ENCODE measurements around the gene STK39. TPM values are rescaled to one million over a fixed set of nuclear protein-coding genes. Genes with fewer than 3 reads are reported as not detected.
A peak's percentile ranks its signal among the peaks of the same experiment; 100 is the strongest.

The STK39 gene
- total and polyA plus RNA-seq, 9 of the 15 experiments (the other 6 are each of a cell fraction or from before 2014, with no cell fraction given), result 0.19 to 0.76 (median 0.51) TPM

GRCh38 chr2:168118733-168119514 lies 128.5 kb downstream of the STK39 start:
- FAIRE-seq (peak; percentile 94), DNase-seq (ENCODE audit: extremely low read depth in 1 of 4, low spot score in 3 of 4) (peak; percentile 32 to 76 (median 34)), ATAC-seq (peak; percentile 94)
- Histone ChIP-seq H3K4me1 (replicated peaks in 1 of 2; ENCODE audit: control insufficient read depth in 2 of 2, insufficient read depth in 2 of 2, low read length in 2 of 2) (no peaks in the 10 kb centered on the region), H3K36me3 (ENCODE audit: control insufficient read depth, insufficient read depth, low read length) (no peaks in the 10 kb centered on the region), H4K20me1 (replicated peaks; ENCODE audit: control insufficient read depth, insufficient read depth, low read length) (no peaks in the 10 kb centered on the region), H3K79me2 (ENCODE audit: control insufficient read depth, insufficient read depth, low read length) (no peaks in the 10 kb centered on the region), H3K27me3 (ENCODE audit: control insufficient read depth in 2 of 2, insufficient read depth in 2 of 2, low read length in 2 of 2) (0 out of 5 replicates have a peak, but pooled peaks cover 0 to 3% of the 10 kb centered on the region in 2 experiments), H3K4me2 (ENCODE audit: insufficient read depth, low read length) (no peak overlapping the region), H3K9me1 (ENCODE audit: control insufficient read depth, insufficient read depth, low read length) (no peaks in the 10 kb centered on the region), H3K9me3 (replicated peaks; ENCODE audit: control insufficient read depth, insufficient read depth, low read depth, low read length) (no peaks in the 10 kb centered on the region), H3K9ac (ENCODE audit: insufficient read depth in 1 of 2, low read depth in 2 of 2, low read length in 2 of 2) (no peak overlapping the region), H3K4me3 (no peak overlapping the region), H3K27ac (ENCODE audit: extremely low read depth, low read depth, low read length) (no peak overlapping the region), H2AFZ (ENCODE audit: low read depth, low read length) (no peak overlapping the region; the same call in 1 of the 2 replicates)
- ChIA-PET CTCF (ENCODE audit: low intra/inter-chr PET ratio) (interaction anchor here (1.0 to 2.0 kb wide), 4 partner anchors 154 to 1939 kb away, joined by 4 to 12 read pairs (median 6); no protein-coding TSS in a partner anchor), POLR2A (interaction anchor here (1.7 kb wide), 1 partner anchor 9 kb away, joined by 6 read pairs; no protein-coding TSS in a partner anchor)
- in situ Hi-C loops (cut with MboI), result loop anchor here (10.0 kb wide), 2 partner anchors 914 to 1574 kb away; no protein-coding TSS in a partner anchor
- BruUV-seq (replicated peaks), result no TSS peak
- intact Hi-C loops (cut with micrococcal nuclease), result loop anchor here (1.0 to 10.0 kb wide), 7 partner anchors 154 to 1580 kb away; partner anchors contain the start of gene B3GALT1
- 5% methylated on average over 10 of the region's 10 CpGs for WGBS (ENCODE audit: insufficient coverage, low coverage, missing lambda C conversion rate)
- TF ChIP-seq PYGO2 (tag; IDR thresholded peaks at IDR 0.05), result 0 out of 2 replicates have a peak, but pooled peaks have one; percentile 41
- 0 out of 2 replicates have a peak, but pooled peaks have one; percentile 27 for TF ChIP-seq ARID2 (IDR thresholded peaks at IDR 0.05)
- TF ChIP-seq, protein P1, sequence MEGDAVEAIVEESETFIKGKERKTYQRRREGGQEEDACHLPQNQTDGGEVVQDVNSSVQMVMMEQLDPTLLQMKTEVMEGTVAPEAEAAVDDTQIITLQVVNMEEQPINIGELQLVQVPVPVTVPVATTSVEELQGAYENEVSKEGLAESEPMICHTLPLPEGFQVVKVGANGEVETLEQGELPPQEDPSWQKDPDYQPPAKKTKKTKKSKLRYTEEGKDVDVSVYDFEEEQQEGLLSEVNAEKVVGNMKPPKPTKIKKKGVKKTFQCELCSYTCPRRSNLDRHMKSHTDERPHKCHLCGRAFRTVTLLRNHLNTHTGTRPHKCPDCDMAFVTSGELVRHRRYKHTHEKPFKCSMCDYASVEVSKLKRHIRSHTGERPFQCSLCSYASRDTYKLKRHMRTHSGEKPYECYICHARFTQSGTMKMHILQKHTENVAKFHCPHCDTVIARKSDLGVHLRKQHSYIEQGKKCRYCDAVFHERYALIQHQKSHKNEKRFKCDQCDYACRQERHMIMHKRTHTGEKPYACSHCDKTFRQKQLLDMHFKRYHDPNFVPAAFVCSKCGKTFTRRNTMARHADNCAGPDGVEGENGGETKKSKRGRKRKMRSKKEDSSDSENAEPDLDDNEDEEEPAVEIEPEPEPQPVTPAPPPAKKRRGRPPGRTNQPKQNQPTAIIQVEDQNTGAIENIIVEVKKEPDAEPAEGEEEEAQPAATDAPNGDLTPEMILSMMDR (IDR thresholded peaks at IDR 0.05 in 2 of 3, conservative IDR thresholded peaks at IDR 0.05 in 1 of 3; ENCODE audit: insufficient read depth in 2 of 3, low read depth in 1 of 3, low read length in 3 of 3), result peak; percentile 54 to 87 (median 72); a peak in 4 of 6 replicates
- TF ChIP-seq SMC3 (conservative IDR thresholded peaks at IDR 0.05; ENCODE audit: insufficient read depth, low read depth, low read length), result peak; percentile 44
- TF ChIP-seq REST (IDR thresholded peaks at IDR 0.05; ENCODE audit: borderline replicate concordance), result peak; percentile 65; the same call in 1 of the 2 replicates
- TF ChIP-seq REST (CRISPR knock-in tag; IDR thresholded peaks at IDR 0.05; ENCODE audit: low read depth), result no peak
- TF ChIP-seq MCM5 (IDR thresholded peaks at IDR 0.05; ENCODE audit: low read depth), result no peak
- TF ChIP-seq DEAF1 (CRISPR knock-in tag; IDR thresholded peaks at IDR 0.05), result peak; percentile 89

Data from K562 (cell line).